Measurements from ENCODE around the gene ATRNL1. TPM values are rescaled to one million over a fixed set of nuclear protein-coding genes. Genes with fewer than 3 reads are reported as not detected.
"Not testable (repeated sequence)": the region's sequence is repeated elsewhere in the genome, so short reads cannot be mapped to it uniquely, and the experiment has no call there.

ATRNL1 gene
- total RNA-seq, 1 experiment from 2014 or later = 0.47 TPM

GRCh38 chr10:115744089-115744488 lies 650.9 kb downstream of the ATRNL1 start:
- no peak for DNase-seq (ENCODE audit: low read depth)

- DNase-seq (ENCODE audit: low read depth) = no peak
Measured at GRCh38 chr10:115745943-115746342, 652.8 kb downstream of the ATRNL1 start.

- DNase-seq (ENCODE audit: low read depth) = no peak
Measured at GRCh38 chr10:115747811-115748210, 654.6 kb downstream of the ATRNL1 start.

GRCh38 chr10:115758488-115758887 lies 665.3 kb downstream of the ATRNL1 start:
- DNase-seq (ENCODE audit: low read depth) = not testable (repeated sequence)

- DNase-seq (ENCODE audit: low read depth) = no peak
Measured at GRCh38 chr10:115760131-115760530, 667.0 kb downstream of the ATRNL1 start.

GRCh38 chr10:115761166-115761565 lies 668.0 kb downstream of the ATRNL1 start:
- no peak for DNase-seq (ENCODE audit: low read depth)

- no peak for DNase-seq (ENCODE audit: low read depth)
Measured at GRCh38 chr10:115762029-115762428, 668.9 kb downstream of the ATRNL1 start.

- no peak for DNase-seq (ENCODE audit: low read depth)
Measured at GRCh38 chr10:115771755-115772154, 678.6 kb downstream of the ATRNL1 start.

GRCh38 chr10:115772606-115773005 lies 679.4 kb downstream of the ATRNL1 start:
- peak; percentile 70 for DNase-seq (ENCODE audit: low read depth)

DNA sequence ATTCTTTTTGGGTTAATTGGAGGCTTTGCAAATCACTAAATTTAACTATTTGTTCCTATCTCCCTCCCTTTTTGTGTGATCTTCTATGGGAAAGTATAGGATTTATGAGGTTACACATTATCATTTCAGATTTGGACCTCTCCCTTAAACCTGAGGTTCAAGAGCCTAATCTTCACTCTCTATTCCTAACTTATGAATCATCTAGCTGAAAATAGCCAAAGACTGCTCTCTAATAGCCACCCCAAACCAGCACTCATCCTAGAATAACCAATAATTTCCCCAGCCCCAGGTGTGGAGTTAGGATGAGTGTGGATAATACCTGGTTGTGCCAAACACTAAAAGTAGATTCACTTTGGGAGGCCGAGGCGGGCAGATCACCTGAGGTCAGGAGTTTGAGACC lies 680.7 kb downstream of the ATRNL1 start:
- DNase-seq (ENCODE audit: low read depth) = no peak

GRCh38 chr10:115774721-115775120 lies 681.6 kb downstream of the ATRNL1 start:
- DNase-seq (ENCODE audit: low read depth) = no peak

- DNase-seq (ENCODE audit: low read depth) = no peak
Measured at GRCh38 chr10:115777646-115778045, 684.5 kb downstream of the ATRNL1 start.

- DNase-seq (ENCODE audit: low read depth) = no peak
Measured at GRCh38 chr10:115790220-115790619, 697.1 kb downstream of the ATRNL1 start.

GRCh38 chr10:115795964-115796363 lies 702.8 kb downstream of the ATRNL1 start:
- no peak for DNase-seq (ENCODE audit: low read depth)

GRCh38 chr10:115801457-115801856 lies 708.3 kb downstream of the ATRNL1 start:
- no peak for DNase-seq (ENCODE audit: low read depth)

- DNase-seq (ENCODE audit: low read depth) = no peak
Measured at GRCh38 chr10:115801992-115802391, 708.8 kb downstream of the ATRNL1 start.

DNA sequence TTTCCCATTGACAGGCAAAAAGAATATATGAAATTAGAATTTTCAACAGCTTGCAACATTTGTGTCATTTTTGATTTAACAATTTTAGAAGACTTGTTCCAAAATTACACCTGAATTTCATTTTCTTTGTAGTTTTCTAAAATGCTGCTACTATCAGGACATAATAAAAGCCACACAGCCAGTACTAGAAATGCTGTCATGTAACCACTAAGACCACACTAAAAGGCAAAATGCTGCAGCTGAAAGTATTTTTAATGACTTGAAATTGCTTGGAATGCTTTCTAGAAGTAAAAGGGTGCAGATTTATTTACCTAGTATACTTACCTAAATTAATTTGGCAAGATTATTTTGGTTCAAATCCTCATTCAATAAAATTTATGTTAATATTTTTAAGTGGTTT lies 709.7 kb downstream of the ATRNL1 start:
- DNase-seq (ENCODE audit: low read depth) = no peak

DNA sequence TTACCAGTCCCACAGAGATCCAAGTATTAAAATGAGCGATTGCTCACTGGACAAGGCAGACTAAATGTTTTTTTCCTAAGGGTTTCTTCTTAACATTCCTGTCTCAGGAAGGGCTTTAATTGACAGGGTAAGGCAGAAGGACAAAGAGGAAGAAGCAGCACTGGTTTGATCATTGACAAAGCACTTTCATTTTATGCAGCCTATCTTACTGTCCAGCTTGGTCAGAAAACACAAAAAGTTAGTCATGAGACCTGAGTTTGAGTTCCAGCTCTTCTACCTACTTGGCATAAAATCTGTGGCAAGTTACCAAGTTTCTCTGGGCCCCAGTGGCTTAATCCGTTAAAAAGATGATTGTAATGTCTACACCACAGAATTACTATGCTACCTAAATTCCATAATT lies 721.4 kb downstream of the ATRNL1 start:
- DNase-seq (ENCODE audit: low read depth) = no peak

DNA sequence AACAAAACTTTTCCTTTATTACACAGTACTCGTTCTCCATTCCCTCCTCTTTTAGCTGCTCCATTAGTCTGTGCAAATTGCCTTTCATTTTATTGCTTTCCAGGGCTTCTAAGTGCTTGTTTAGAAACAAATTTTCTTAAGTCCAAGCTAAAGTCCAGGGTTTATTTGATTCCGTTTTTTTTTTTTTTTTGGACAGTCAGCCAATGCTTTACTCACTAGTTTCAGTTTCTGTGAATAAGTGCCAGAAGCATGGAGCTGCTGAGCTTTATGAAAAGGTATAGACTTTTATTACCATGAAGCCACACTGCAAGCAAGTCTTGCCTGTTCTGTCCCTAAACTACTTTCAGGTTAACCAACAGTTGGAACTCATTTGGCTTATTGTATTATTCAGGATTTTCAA lies 724.8 kb downstream of the ATRNL1 start:
- no peak for DNase-seq (ENCODE audit: low read depth)

DNA sequence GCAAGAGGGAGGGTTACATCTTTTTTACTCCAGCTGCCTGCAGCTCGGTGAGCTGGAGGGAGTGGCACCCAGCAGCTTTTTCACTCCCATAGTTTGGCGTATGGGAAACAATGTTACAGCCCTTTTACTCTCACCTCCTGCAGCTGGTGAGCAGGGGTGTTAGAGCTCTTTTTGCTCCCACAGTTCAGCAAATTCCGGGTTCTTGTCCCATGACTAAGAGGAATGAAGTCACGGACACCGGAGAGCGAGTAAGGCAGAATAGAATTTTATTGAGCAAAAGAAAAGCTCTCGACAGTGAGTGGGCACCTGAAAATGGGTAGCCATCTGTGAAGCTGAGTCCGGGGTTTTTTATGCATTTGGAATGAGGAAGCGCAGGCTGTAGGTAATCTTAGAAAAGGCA lies 733.2 kb downstream of the ATRNL1 start:
- peak; percentile 8 for DNase-seq (ENCODE audit: low read depth)

- DNase-seq (ENCODE audit: low read depth) = no peak
Measured at GRCh38 chr10:115827231-115828009, 734.3 kb downstream of the ATRNL1 start.

GRCh38 chr10:115828182-115828581 lies 735.0 kb downstream of the ATRNL1 start:
- not testable (repeated sequence) for DNase-seq (ENCODE audit: low read depth)

DNA sequence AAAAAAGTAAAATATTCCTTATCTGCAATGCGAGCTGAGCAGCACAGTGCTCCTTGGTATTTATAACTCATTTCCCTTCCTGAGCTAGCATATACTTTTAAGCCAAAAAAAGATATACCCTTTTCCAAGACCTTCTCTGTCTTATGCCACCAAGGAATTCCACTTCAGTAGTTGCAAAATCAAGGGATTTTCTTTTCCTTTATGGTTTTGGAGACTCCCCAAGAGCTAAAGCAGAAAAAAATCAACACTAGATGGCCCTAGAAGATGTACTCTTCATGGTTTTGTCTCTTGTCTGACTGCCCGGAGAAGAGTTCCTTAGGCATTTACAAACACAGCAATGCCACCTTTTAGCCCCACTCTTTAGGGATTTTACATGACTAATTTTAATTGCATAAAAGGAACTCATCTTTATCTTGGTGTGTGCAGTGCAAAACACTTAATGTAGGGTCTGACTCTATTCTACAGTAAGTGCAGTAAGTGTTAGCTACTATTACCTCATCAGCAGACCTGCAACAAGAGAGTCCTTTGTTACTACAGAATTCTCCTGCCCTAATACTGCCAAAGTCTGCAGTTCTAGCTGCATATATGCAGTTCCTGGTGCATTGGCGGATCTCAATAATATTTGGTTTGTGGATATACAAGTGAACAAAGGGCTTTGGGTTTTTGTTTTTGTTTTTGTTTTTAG lies 736.5 kb downstream of the ATRNL1 start:
- DNase-seq (ENCODE audit: low read depth) = peak; percentile 10

Measured in HT1080 (cell line).